ENCODE results near the gene GPR137. TPM values are rescaled to one million over a fixed set of nuclear protein-coding genes. Genes with fewer than 3 reads are reported as not detected.

GPR137 gene
- total RNA-seq, 6 experiments from 2014 or later: 13.0 to 21.9 (median 17.8) TPM

DNA sequence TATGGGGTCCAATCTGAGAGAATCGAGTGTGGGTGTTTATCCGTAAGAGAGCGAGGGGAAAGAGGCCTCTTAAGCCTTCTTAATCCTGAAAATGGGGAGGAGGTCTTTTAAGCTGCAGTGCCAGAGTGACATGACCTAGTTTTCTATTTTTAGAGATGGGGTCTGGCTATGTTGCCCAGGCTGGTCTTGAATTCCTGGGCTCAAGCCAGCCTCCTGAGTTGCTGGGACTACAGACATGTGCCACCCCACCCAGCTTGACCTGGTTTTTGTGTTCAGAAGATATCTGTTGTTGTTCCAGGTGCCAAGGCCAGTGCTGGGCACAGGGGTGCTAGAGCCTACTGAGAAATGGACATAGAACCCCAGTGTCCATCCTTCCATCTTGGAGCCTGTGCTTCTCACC lies 2.6 kb upstream of the GPR137 start:
- Histone ChIP-seq H3K9me3 (no peaks in the 10 kb centered on the region), H3K4me1 (peaks cover 0 to 12% (median 6%) of the 10 kb centered on the region in 4 donors), H3K36me3 (peaks cover 0 to 4% (median 0%) of the 10 kb centered on the region in 4 donors), H3K27me3 (no peaks in the 10 kb centered on the region), H3K27ac (no peak overlapping the region), H3K4me3 (no peak overlapping the region)
- intact Hi-C loops (cut with DNase I): no loop called here
- TF ChIP-seq POLR2A (IDR thresholded peaks at IDR 0.05): no peak
- TF ChIP-seq, protein P1, sequence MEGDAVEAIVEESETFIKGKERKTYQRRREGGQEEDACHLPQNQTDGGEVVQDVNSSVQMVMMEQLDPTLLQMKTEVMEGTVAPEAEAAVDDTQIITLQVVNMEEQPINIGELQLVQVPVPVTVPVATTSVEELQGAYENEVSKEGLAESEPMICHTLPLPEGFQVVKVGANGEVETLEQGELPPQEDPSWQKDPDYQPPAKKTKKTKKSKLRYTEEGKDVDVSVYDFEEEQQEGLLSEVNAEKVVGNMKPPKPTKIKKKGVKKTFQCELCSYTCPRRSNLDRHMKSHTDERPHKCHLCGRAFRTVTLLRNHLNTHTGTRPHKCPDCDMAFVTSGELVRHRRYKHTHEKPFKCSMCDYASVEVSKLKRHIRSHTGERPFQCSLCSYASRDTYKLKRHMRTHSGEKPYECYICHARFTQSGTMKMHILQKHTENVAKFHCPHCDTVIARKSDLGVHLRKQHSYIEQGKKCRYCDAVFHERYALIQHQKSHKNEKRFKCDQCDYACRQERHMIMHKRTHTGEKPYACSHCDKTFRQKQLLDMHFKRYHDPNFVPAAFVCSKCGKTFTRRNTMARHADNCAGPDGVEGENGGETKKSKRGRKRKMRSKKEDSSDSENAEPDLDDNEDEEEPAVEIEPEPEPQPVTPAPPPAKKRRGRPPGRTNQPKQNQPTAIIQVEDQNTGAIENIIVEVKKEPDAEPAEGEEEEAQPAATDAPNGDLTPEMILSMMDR (IDR thresholded peaks at IDR 0.05): no peak
- DNase-seq (no peak), ATAC-seq (no peak)
- 100% methylated on average over 3 of the region's 3 CpGs for WGBS (ENCODE audit: insufficient coverage, low coverage, low lambda C conversion rate, missing lambda C conversion rate)

DNA sequence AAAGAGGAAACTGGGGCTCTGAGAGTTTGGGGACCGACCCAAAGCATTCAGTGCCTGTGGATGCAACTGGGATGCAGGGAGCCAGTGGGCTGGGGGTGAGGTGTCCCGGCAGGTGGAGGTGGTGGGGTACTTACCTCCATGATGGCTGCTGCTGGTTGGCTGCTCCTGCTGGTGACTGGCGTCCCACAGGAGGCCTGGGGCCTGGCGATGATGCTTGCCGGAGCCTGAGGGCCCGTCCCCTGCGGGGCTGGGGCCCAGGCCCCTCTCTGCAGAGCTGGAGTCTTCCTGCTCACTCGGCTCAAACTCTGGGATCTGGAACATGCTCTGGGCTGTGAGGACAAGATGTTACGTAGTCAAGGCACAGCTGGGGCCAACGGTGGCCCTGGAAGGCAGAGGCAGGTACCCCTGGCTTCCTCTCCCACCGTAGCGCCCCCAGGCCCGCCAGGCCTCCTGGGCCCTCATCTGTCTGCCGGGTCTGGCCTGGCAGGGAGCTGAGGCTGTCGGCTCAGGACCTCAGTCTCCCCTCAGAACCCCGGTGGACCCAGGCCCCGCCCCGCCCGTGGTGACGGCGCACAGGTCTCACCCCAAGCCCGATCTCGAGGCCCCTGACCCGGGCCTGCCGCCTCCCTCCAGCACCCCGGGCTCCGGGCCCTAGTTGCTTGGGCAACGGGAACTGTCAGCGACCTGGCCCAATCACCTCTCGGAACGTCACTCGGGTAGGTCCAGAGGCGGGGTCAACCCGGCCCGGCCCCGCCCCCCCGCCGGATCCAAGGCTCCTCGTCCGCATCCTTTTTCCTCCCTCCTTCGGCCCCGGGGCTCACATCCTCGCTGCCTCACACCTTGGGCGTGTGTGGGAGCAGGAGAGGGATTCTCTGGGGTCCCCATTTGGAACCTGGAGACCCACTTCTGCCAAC lies 1.3 kb upstream of the GPR137 start, which contains the start of gene BAD:
BAD (minus strand) TSS at position 618 of the 914 bp plus-strand sequence; CDS start at position 321, 297 bp downstream.
- TF ChIP-seq, protein P1 (IDR thresholded peaks at IDR 0.05): no peak
- TF ChIP-seq POLR2A (IDR thresholded peaks at IDR 0.05): peak; percentile 36
- peak within 1 kb of the TSS; percentile 65 to 96 (median 93) for H3K4me3 ChIP-seq
- peak within 1 kb of the TSS; percentile 79 to 95 (median 83) for H3K27ac ChIP-seq
- no peaks in the 10 kb centered on the region for H3K36me3 ChIP-seq
- DNase-seq (peak; percentile 96 to 98 (median 98)), ATAC-seq (peak; percentile 89 to 94 (median 90))
- 0% methylated on average over 6 of the region's 44 CpGs for WGBS (ENCODE audit: insufficient coverage, low coverage, low lambda C conversion rate, missing lambda C conversion rate)
- intact Hi-C loops (cut with DNase I): no loop called here
- H3K9me3 ChIP-seq: no peaks in the 10 kb centered on the region
- H3K27me3 ChIP-seq: no peaks in the 10 kb centered on the region
- peaks cover 0 to 12% (median 6%) of the 10 kb centered on the region in 4 donors for H3K4me1 ChIP-seq

DNA sequence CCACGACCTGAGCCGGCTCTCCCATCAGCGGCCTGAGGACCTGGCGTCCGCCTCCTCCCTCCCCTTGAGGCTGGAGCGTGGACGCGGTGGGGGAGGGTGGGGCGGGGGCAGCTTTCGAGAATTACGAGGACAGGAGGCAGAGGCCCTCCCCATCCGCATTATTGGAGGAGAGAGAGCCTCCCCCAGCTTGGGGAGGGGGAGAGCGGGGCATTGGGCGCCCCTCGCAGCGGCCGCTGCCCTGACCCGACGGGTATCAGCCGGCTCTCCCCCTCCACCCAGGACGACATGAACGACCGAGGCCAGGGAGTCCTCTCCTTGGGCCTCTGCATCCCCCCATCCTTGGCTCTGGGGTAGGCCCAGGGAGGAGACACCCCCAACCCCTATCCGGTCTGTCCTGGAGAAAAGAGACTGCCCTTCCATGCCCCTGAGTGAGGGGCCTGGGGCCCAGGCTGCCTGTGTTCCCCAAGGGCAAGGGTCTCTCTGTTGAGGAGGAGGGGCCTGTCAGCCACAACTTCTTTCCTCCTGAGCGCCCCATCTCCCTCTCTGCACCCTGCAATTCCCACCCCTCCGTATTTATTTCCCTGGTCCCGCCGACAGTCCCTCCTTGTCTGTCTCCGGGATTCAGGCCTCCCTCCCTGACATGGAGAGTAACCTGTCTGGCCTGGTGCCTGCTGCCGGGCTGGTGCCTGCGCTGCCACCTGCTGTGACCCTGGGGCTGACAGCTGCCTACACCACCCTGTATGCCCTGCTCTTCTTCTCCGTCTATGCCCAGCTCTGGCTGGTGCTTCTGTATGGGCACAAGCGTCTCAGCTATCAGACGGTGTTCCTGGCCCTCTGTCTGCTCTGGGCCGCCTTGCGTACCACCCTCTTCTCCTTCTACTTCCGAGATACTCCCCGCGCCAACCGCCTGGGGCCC lies 495 bp downstream of the GPR137 start:
- H3K9me3 ChIP-seq: no peaks in the 10 kb centered on the region
- H3K4me1 ChIP-seq: peaks cover 0 to 12% (median 6%) of the 10 kb centered on the region in 4 donors

DNA sequence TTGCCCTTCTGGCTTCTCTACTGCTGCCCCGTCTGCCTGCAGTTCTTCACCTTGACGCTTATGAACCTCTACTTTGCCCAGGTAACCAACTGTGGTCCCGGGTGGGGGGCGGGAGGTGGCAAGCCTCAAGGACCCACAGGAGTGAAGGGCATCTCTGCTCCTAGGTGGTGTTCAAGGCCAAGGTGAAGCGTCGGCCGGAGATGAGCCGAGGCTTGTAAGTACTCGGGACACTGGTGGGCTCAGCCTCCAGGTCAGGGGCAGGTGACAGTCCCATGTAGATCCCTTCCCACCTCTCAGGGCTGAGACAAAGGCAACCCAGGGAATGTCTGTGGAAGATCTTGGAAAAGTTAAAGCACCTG lies 1.1 kb downstream of the GPR137 start:
- Histone ChIP-seq H3K4me3 (no peak overlapping the region), H3K27ac (no peak overlapping the region), H3K4me1 (peaks cover 0 to 18% (median 6%) of the 10 kb centered on the region in 4 donors), H3K9me3 (no peaks in the 10 kb centered on the region), H3K36me3 (no peaks in the 10 kb centered on the region), H3K27me3 (no peaks in the 10 kb centered on the region)
- 69% methylated on average over 2 of the region's 9 CpGs for WGBS (ENCODE audit: insufficient coverage, low coverage, low lambda C conversion rate, missing lambda C conversion rate)
- no peak for TF ChIP-seq POLR2A (IDR thresholded peaks at IDR 0.05)
- TF ChIP-seq, protein P1 (IDR thresholded peaks at IDR 0.05): no peak
- DNase-seq (no peak), ATAC-seq (no peak)
- intact Hi-C loops (cut with DNase I): no loop called here

More for the DNA sequence above, 495 bp downstream of the GPR137 start:
- H3K27me3 ChIP-seq: no peaks in the 10 kb centered on the region
- no peak for TF ChIP-seq POLR2A (IDR thresholded peaks at IDR 0.05)
- TF ChIP-seq, protein P1 (IDR thresholded peaks at IDR 0.05): peak in 1 of 4 donors; percentile 20
- DNase-seq (peak; percentile 74 to 80 (median 80)), ATAC-seq (peak in 3 of 4 donors; percentile 19 to 40 (median 35))
- no peaks in the 10 kb centered on the region for H3K36me3 ChIP-seq
- peak overlapping the region; percentile 68 to 95 (median 83) for H3K27ac ChIP-seq
- intact Hi-C loops (cut with DNase I): no loop called here
- WGBS (ENCODE audit: insufficient coverage, low coverage, low lambda C conversion rate, missing lambda C conversion rate): 33% methylated on average over 21 of the region's 40 CpGs
- peak overlapping the region; percentile 65 to 96 (median 93) for H3K4me3 ChIP-seq

All from right lobe of liver (tissue), 6 donors.